Neuronal stem cell (in vitro differentiated cells): ENCODE results near the gene TNK1.
A peak's percentile ranks its signal among the peaks of the same experiment; 100 is the strongest.

Experiments used
- DNase-seq: peaks from one replicate; pipeline ENCODE4 v3.0.0-alpha.2; 2013; ENCODE audit warnings: low spot score
- H2AFZ ChIP-seq: one replicate; pipeline ENCODE4 v1.6.1; 2013; ENCODE audit warnings: mild to moderate bottlenecking, low read length, inconsistent platforms
- H2AK5ac ChIP-seq: 2 replicates; pipeline ENCODE4 v1.6.1; 2013; ENCODE audit warnings: low read depth, mild to moderate bottlenecking, inconsistent platforms, low read length, moderate library complexity, mixed read lengths
- H2BK120ac ChIP-seq: 2 replicates; pipeline ENCODE4 v1.6.1; 2013; ENCODE audit warnings: low read depth, mild to moderate bottlenecking, inconsistent platforms, low read length, moderate library complexity, mixed read lengths
- H2BK12ac ChIP-seq: one replicate; pipeline ENCODE4 v1.6.1; 2013; ENCODE audit warnings: low read length, inconsistent platforms
- H2BK15ac ChIP-seq: 2 replicates; pipeline ENCODE4 v1.6.1; 2013; ENCODE audit warnings: mild to moderate bottlenecking, low read length, inconsistent platforms, mixed read lengths
- H2BK5ac ChIP-seq: one replicate; pipeline ENCODE4 v1.6.1; 2013; ENCODE audit warnings: inconsistent platforms, mild to moderate bottlenecking, low read length, moderate library complexity
- H3K14ac ChIP-seq: one replicate; pipeline ENCODE4 v1.6.1; 2013; ENCODE audit warnings: low read length, inconsistent platforms
- H3K18ac ChIP-seq: 2 replicates; pipeline ENCODE4 v1.6.1; 2013; ENCODE audit warnings: low read length, inconsistent platforms
- H3K23ac ChIP-seq: 2 replicates; pipeline ENCODE4 v1.6.1; 2013; ENCODE audit warnings: low read depth, mild to moderate bottlenecking, mixed read lengths, low read length, inconsistent platforms; ENCODE audit not compliant: poor library complexity
- H3K27ac ChIP-seq: replicated peaks from 3 replicates; pipeline ENCODE4 v1.5.1; 2013; ENCODE audit warnings: low read length, inconsistent platforms
- H3K27me3 ChIP-seq, 3 experiments: 2 replicates each; pipeline ENCODE4 v1.6.1; 2013; ENCODE audit warnings: low read length in 3 of 3, mild to moderate bottlenecking in 2 of 3, inconsistent platforms in 1 of 3, low read depth in 1 of 3, mixed read lengths in 1 of 3, moderate library complexity in 1 of 3; ENCODE audit not compliant: control insufficient read depth in 3 of 3, insufficient read depth in 3 of 3
- H3K36me3 ChIP-seq, 2 donors: replicated peaks in 1 of 2; 2 replicates each; pipeline ENCODE4 v1.6.1; 2013; ENCODE audit warnings: low read length in 2 of 2; ENCODE audit not compliant: control insufficient read depth in 2 of 2, insufficient read depth in 2 of 2
- H3K4ac ChIP-seq: 2 replicates; pipeline ENCODE4 v1.6.1; 2013; ENCODE audit warnings: inconsistent platforms, mild to moderate bottlenecking, low read length, moderate library complexity
- H3K4me1 ChIP-seq, 2 donors: 1 replicate in 1 of 2; 2 replicates in 1 of 2; pipeline ENCODE4 v1.6.1; 2013; ENCODE audit warnings: low read length in 2 of 2, low read depth in 1 of 2; ENCODE audit not compliant: control insufficient read depth in 2 of 2, insufficient read depth in 1 of 2
- H3K4me2 ChIP-seq: one replicate; pipeline ENCODE4 v1.6.1; 2013; ENCODE audit warnings: mild to moderate bottlenecking, low read length, inconsistent platforms; ENCODE audit not compliant: insufficient read depth, poor library complexity, severe bottlenecking
- H3K4me3 ChIP-seq, 2 donors: 2 replicates each; pipeline ENCODE4 v1.5.1; 2013; ENCODE audit warnings: low read length in 2 of 2, mild to moderate bottlenecking in 2 of 2, inconsistent platforms in 1 of 2, moderate library complexity in 1 of 2
- H3K79me1 ChIP-seq: one replicate; pipeline ENCODE4 v1.6.1; 2013; ENCODE audit warnings: low read depth, mild to moderate bottlenecking, inconsistent platforms, low read length, moderate library complexity
- H3K9ac ChIP-seq: one replicate; pipeline ENCODE4 v1.6.1; 2013; ENCODE audit warnings: mild to moderate bottlenecking, low read depth, low read length, inconsistent platforms; ENCODE audit not compliant: poor library complexity
- H3K9me3 ChIP-seq, 2 donors: replicated peaks in 1 of 2; 2 replicates each; pipeline versions ENCODE3 to v1.6.1; 2013; ENCODE audit warnings: low read length in 2 of 2, mild to moderate bottlenecking in 2 of 2, inconsistent platforms in 1 of 2, low read depth in 1 of 2, mixed read lengths in 1 of 2, moderate library complexity in 1 of 2; ENCODE audit not compliant: control insufficient read depth in 2 of 2, insufficient read depth in 1 of 2
- H4K8ac ChIP-seq: one replicate; pipeline ENCODE4 v1.6.1; 2013; ENCODE audit warnings: low read depth, mild to moderate bottlenecking, inconsistent platforms, low read length, moderate library complexity
- H4K91ac ChIP-seq: one replicate; pipeline ENCODE4 v1.6.1; 2013; ENCODE audit warnings: low read length, low read depth, mild to moderate bottlenecking, inconsistent platforms; ENCODE audit not compliant: poor library complexity
- WGBS, 2 donors: extraction: QIAGEN DNeasy Blood & Tissue Kit; methylation state at CpG; one replicate each; pipeline ENCODE4 v1.1.7; 2013; ENCODE audit warnings: missing lambda C conversion rate in 2 of 2, mixed read lengths in 1 of 2; ENCODE audit not compliant: insufficient read length in 2 of 2, insufficient replicate concordance in 1 of 2; ENCODE audit errors: extremely low coverage in 2 of 2; 5-methylcytosine and 5-hydroxymethylcytosine counted together

TNK1 gene

DNA sequence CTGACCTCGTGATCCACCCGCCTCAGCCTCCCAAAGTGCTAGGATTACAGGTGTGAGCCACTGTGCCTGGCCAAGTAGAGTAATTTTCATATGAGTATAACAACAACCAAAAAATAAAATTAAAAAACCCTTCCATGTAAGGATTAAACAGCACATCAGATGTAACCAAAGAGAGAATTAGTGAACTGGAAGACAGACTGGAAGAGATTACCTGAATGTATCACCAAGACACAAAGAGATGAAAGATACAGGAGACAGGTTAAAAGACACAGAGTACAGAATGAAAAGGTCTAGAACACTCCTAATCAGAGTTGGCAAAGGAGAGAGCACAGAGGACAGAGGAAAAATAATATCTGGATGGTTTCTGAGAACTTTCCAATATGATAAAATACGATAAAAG, 1.8 kb upstream of the TNK1 start:
- Histone ChIP-seq H3K36me3 (no peaks in the 10 kb centered on the region), H3K9ac (no peak overlapping the region), H3K14ac (no peak overlapping the region), H3K27me3 (peaks cover 3 to 49% (median 42%) of the 10 kb centered on the region in 3 experiments), H2AK5ac (no peak overlapping the region), H4K91ac (no peak overlapping the region), H2AFZ (no peak overlapping the region), H3K4me1 (peaks cover 7 to 8% of the 10 kb centered on the region in 2 donors), H4K8ac (no peak overlapping the region), H2BK15ac (no peak overlapping the region), H3K4me2 (no peak overlapping the region), H2BK12ac (no peak overlapping the region), H3K4ac (no peak overlapping the region), H2BK5ac (no peak overlapping the region), H2BK120ac (no peak overlapping the region), H3K4me3 (no peak overlapping the region), H3K27ac (no peak overlapping the region), H3K23ac (no peak overlapping the region), H3K79me1 (no peaks in the 10 kb centered on the region), H3K9me3 (peaks cover 11 to 17% of the 10 kb centered on the region in 2 donors), H3K18ac (no peak overlapping the region)
- WGBS, 2 donors = no CpG with 5 or more reads among the region's 3 CpGs
- DNase-seq = no peak

DNA sequence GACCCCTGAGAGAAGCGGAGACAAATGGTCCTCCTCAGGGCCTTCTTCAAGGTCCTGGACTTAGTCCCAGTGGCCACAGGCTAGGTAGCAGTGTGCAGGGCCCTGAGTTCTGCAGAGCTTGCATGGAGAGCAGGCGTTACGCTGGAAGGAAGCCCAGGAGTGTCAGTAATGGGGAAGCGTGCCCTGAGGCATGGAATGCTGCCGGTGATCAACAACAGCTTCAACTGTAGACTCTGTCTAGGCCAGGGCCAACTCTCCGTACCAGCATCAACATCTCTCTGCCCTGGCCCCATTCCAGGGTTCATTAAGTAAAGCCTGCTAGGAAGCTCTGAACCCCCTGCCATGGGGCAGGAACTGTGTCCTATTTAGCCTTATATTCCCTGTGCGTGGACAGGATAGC, 568 bp upstream of the TNK1 start:
- no CpG with 5 or more reads among the region's 7 CpGs for WGBS, 2 donors
- H3K9ac ChIP-seq = no peak overlapping the region

GRCh38 chr17:7382901-7383300, 2.0 kb downstream of the TNK1 start:
- no peak for DNase-seq
- Histone ChIP-seq H3K36me3 (no peaks in the 10 kb centered on the region), H2BK15ac (peak overlapping the region; percentile 86), H2BK120ac (no peak overlapping the region), H3K27me3 (peaks cover 3 to 56% (median 49%) of the 10 kb centered on the region in 3 experiments), H2AFZ (no peak overlapping the region), H3K4ac (no peak overlapping the region), H2BK5ac (no peak overlapping the region), H3K27ac (no peak overlapping the region), H3K23ac (peak overlapping the region; percentile 58), H3K4me1 (peaks cover 8 to 10% of the 10 kb centered on the region in 2 donors), H3K14ac (no peak overlapping the region), H3K79me1 (no peaks in the 10 kb centered on the region), H4K8ac (no peak overlapping the region), H3K4me2 (no peak overlapping the region), H3K9me3 (peaks cover 11 to 17% of the 10 kb centered on the region in 2 donors), H4K91ac (no peak overlapping the region), H3K9ac (no peak overlapping the region), H2AK5ac (peak overlapping the region; percentile 82), H3K18ac (no peak overlapping the region), H2BK12ac (no peak overlapping the region), H3K4me3 (no peak overlapping the region)
- WGBS, 2 donors = no CpG with 5 or more reads among the region's 10 CpGs

More for the DNA sequence above, 568 bp upstream of the TNK1 start:
- Histone ChIP-seq H2AFZ (peak overlapping the region; percentile 86), H2BK12ac (no peak overlapping the region), H2AK5ac (peak overlapping the region; percentile 1), H2BK15ac (peak overlapping the region; percentile 91), H3K36me3 (no peaks in the 10 kb centered on the region), H3K9me3 (peaks cover 11 to 17% of the 10 kb centered on the region in 2 donors), H3K4me1 (peaks cover 8 to 10% of the 10 kb centered on the region in 2 donors), H3K79me1 (no peaks in the 10 kb centered on the region), H3K27me3 (peaks cover 3 to 56% (median 49%) of the 10 kb centered on the region in 3 experiments), H3K4ac (no peak overlapping the region), H3K23ac (peak overlapping the region; percentile 91), H3K27ac (no peak overlapping the region), H4K91ac (no peak overlapping the region), H3K4me3 (no peak overlapping the region), H4K8ac (no peak overlapping the region), H2BK5ac (no peak overlapping the region), H3K18ac (peak overlapping the region; percentile 77), H3K4me2 (no peak overlapping the region), H2BK120ac (no peak overlapping the region), H3K14ac (no peak overlapping the region)
- no peak for DNase-seq

DNA sequence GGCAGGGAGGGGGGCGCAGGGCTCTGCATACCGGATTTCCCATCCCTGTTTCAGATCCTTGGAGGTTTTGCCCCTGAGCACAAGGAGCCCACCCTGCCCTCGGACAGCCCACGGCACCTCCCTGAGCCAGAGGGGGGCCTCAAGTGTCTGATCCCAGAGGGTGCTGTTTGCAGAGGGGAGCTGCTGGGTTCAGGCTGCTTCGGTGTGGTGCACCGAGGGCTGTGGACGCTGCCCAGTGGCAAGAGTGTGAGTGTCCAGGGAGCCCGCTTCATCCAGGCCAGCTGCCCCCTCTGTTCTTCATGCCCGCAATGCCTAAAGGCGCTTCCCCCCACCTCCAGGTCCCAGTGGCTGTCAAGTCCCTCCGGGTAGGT, 2.5 kb downstream of the TNK1 start:
- Histone ChIP-seq H2BK120ac (no peak overlapping the region), H3K27me3 (peaks cover 3 to 56% (median 49%) of the 10 kb centered on the region in 3 experiments), H3K23ac (peak overlapping the region; percentile 58), H3K4me3 (no peak overlapping the region), H4K8ac (peak overlapping the region; percentile 32), H3K36me3 (no peaks in the 10 kb centered on the region), H3K4me1 (peaks cover 8 to 10% of the 10 kb centered on the region in 2 donors), H3K4ac (peak overlapping the region; percentile 69), H2AFZ (no peak overlapping the region), H3K9me3 (peaks cover 11 to 17% of the 10 kb centered on the region in 2 donors), H2BK5ac (peak overlapping the region; percentile 35), H3K79me1 (no peaks in the 10 kb centered on the region), H3K9ac (peak overlapping the region; percentile 38), H2BK15ac (peak overlapping the region; percentile 86), H3K4me2 (peak overlapping the region; percentile 98), H3K27ac (no peak overlapping the region), H2BK12ac (peak overlapping the region; percentile 14), H3K18ac (peak overlapping the region; percentile 97), H4K91ac (no peak overlapping the region), H2AK5ac (peak overlapping the region; percentile 82), H3K14ac (peak overlapping the region; percentile 65)
- no CpG with 5 or more reads among the region's 11 CpGs for WGBS, 2 donors
- DNase-seq = no peak
